ENCODE results near the gene SATB2.

Gene SATB2

GRCh38 chr2:199223791-199224190 is 233.9 kb downstream of the SATB2 start:
- DNase-seq (ENCODE audit: low spot score), result no peak
- Mint-ChIP-seq H3K27me3 (ENCODE audit: low read depth) (no peaks in the 10 kb centered on the region), H3K36me3 (ENCODE audit: low read depth) (no peaks in the 10 kb centered on the region), H3K27ac (no peak overlapping the region), H3K9me3 (no peaks in the 10 kb centered on the region), H3K4me3 (no peak overlapping the region), H3K4me1 (ENCODE audit: low read depth) (no peaks in the 10 kb centered on the region)

DNA sequence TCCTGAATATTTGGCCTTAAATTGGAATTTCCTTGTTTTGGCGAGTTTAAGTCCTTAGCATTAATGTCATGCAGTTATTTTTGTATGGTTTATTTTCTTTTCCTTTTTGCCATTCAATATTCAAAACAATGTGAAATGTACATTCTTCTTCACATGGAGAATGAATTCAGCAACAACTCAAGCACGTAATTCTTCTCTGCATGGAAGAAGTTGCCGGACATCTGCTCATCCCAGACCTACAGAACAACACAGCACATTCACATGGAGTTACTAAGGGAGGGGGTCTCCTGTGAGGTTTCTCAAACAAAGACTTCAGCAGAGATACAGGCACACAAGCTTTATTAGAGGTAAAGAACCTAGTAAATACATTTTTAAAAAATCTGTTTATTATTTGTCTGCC is 236.8 kb downstream of the SATB2 start:
- Mint-ChIP-seq H3K27me3 (ENCODE audit: low read depth) (no peaks in the 10 kb centered on the region), H3K36me3 (ENCODE audit: low read depth) (no peaks in the 10 kb centered on the region), H3K27ac (no peak overlapping the region), H3K4me3 (no peak overlapping the region), H3K4me1 (ENCODE audit: low read depth) (no peaks in the 10 kb centered on the region), H3K9me3 (no peaks in the 10 kb centered on the region)
- no peak for DNase-seq (ENCODE audit: low spot score)

GRCh38 chr2:199219551-199219950 is 238.2 kb downstream of the SATB2 start:
- H3K36me3 Mint-ChIP-seq (ENCODE audit: low read depth), result no peaks in the 10 kb centered on the region
- H3K9me3 Mint-ChIP-seq, result no peaks in the 10 kb centered on the region
- no peak overlapping the region for H3K27ac Mint-ChIP-seq
- H3K4me3 Mint-ChIP-seq, result no peak overlapping the region
- H3K4me1 Mint-ChIP-seq (ENCODE audit: low read depth), result no peaks in the 10 kb centered on the region
- no peak for DNase-seq (ENCODE audit: low spot score)
- H3K27me3 Mint-ChIP-seq (ENCODE audit: low read depth), result no peaks in the 10 kb centered on the region
